WTC11 (cell line): ENCODE data around the gene FURIN. TPM values are rescaled to one million over a fixed set of nuclear protein-coding genes. Genes with fewer than 3 reads are reported as not detected.

Experiments used
- ATAC-seq: fragments of 200-7000 bp; cut with Tn5 transposase; 2 replicates; pipeline ENCODE4 v1.10.0; 2021; ENCODE audit warnings: mild to moderate bottlenecking, moderate library complexity
- CTCF ChIA-PET: fragments of 300-600 bp; sonication (Branson Sonifier 250); formaldehyde crosslinking; loops from one replicate; lab custom pipeline; 2021; ENCODE audit warnings: antibody characterized with exemption; lab: Charles Lee
- POLR2A ChIA-PET: fragments of 350-600 bp; sonication (Branson Sonifier 250); formaldehyde crosslinking; loops from one replicate; lab custom pipeline; 2021; ENCODE audit warnings: antibody characterized with exemption; lab: Charles Lee
- DNase-seq: peaks from one replicate; pipeline ENCODE4 v3.0.0; 2021; ENCODE audit warnings: low spot score
- H3K27ac Mint-ChIP-seq: 2 replicates; pipeline ENCODE4 v1.8.0; 2021; ENCODE audit warnings: mixed read lengths
- H3K27me3 Mint-ChIP-seq: 2 replicates; pipeline ENCODE4 v1.8.0; 2021; ENCODE audit warnings: low read depth, mild to moderate bottlenecking, moderate library complexity, mixed read lengths
- H3K36me3 Mint-ChIP-seq: 2 replicates; pipeline ENCODE4 v1.8.0; 2021; ENCODE audit warnings: mixed read lengths
- H3K4me1 Mint-ChIP-seq: 2 replicates; pipeline ENCODE4 v1.8.0; 2022; ENCODE audit warnings: mixed read lengths
- H3K4me3 Mint-ChIP-seq: 2 replicates; pipeline ENCODE4 v1.8.0; 2021; ENCODE audit warnings: mild to moderate bottlenecking, moderate library complexity, mixed read lengths
- H3K9me3 Mint-ChIP-seq: 2 replicates; pipeline ENCODE4 v1.8.0; 2021; ENCODE audit warnings: mixed read lengths
- ARID4B ChIP-seq: sonication (generic); formaldehyde crosslinking; IDR thresholded peaks from 2 replicates; pipeline ENCODE4 v1.8.0; 2023; ENCODE audit warnings: missing genetic modification reagents, mild to moderate bottlenecking, borderline replicate concordance
- ATF1 ChIP-seq: sonication (generic); formaldehyde crosslinking; IDR thresholded peaks from 2 replicates; pipeline ENCODE4 v1.8.1; 2023; ENCODE audit warnings: mild to moderate bottlenecking, moderate library complexity, missing genetic modification reagents
- ATF2 ChIP-seq: sonication (generic); formaldehyde crosslinking; IDR thresholded peaks from 2 replicates; pipeline ENCODE4 v1.8.1; 2022; ENCODE audit warnings: low read depth, missing genetic modification reagents, borderline replicate concordance
- ERG ChIP-seq: fragments of 250-450 bp; sonication (Bioruptor Pico); IDR thresholded peaks from 2 replicates; pipeline ENCODE4 v1.8.0; 2021; ENCODE audit warnings: mild to moderate bottlenecking
- GABPB1 ChIP-seq: sonication (generic); formaldehyde crosslinking; IDR thresholded peaks from 2 replicates; pipeline ENCODE4 v1.8.1; 2023; ENCODE audit warnings: mild to moderate bottlenecking, missing genetic modification reagents
- MXD4 ChIP-seq: fragments of 250-450 bp; sonication (Bioruptor Pico); IDR thresholded peaks from 2 replicates; pipeline ENCODE4 v1.8.0; 2021; ENCODE audit warnings: mild to moderate bottlenecking, moderate library complexity, borderline replicate concordance
- RELA ChIP-seq: sonication (generic); formaldehyde crosslinking; IDR thresholded peaks from 2 replicates; pipeline ENCODE4 v1.8.1; 2022; ENCODE audit warnings: missing genetic modification reagents, mild to moderate bottlenecking, borderline replicate concordance
- SMAD3 ChIP-seq: sonication (generic); formaldehyde crosslinking; IDR thresholded peaks from 2 replicates; pipeline ENCODE4 v1.8.0; 2022; ENCODE audit warnings: missing genetic modification reagents, mild to moderate bottlenecking, borderline replicate concordance
- STAT6 ChIP-seq: sonication (generic); formaldehyde crosslinking; conservative IDR thresholded peaks from 2 replicates; pipeline ENCODE4 v1.8.1; 2023; ENCODE audit warnings: mild to moderate bottlenecking, low read depth, missing genetic modification reagents, moderate library complexity
- ZBTB43 ChIP-seq: sonication (generic); formaldehyde crosslinking; IDR thresholded peaks from 2 replicates; pipeline ENCODE4 v1.8.1; 2023; ENCODE audit warnings: mild to moderate bottlenecking, missing genetic modification reagents
- ZNF138 ChIP-seq: sonication (generic); formaldehyde crosslinking; conservative IDR thresholded peaks from 2 replicates; pipeline ENCODE4 v1.8.1; 2022; ENCODE audit warnings: mild to moderate bottlenecking, moderate library complexity, missing genetic modification reagents
- ZNF423 ChIP-seq: fragments of 250-450 bp; sonication (Bioruptor Pico); IDR thresholded peaks from 2 replicates; pipeline ENCODE4 v2.1.2; 2022; ENCODE audit warnings: mild to moderate bottlenecking, moderate library complexity
- ZSCAN18 ChIP-seq: fragments of 250-450 bp; sonication (Bioruptor Pico); IDR thresholded peaks from 2 replicates; pipeline ENCODE4 v2.1.2; 2022; ENCODE audit warnings: mild to moderate bottlenecking, moderate library complexity
- total RNA-seq: library from RNA; stranded (reverse); gene quantifications from 3 replicates; pipeline ENCODE4 v1.2.3, GENCODE V29; 2021

FURIN gene
- total RNA-seq, 1 experiment from 2014 or later = 46.3 TPM

GRCh38 chr15:90929246-90930019 is 61.0 kb downstream of the FURIN start (continued):
- TF ChIP-seq MXD4 = no peak
- no peak for TF ChIP-seq ZNF423 (CRISPR knock-in tag)
- no peak for TF ChIP-seq ZNF138 (CRISPR knock-in tag)
- TF ChIP-seq ATF1 (CRISPR knock-in tag) = no peak
- TF ChIP-seq ARID4B (CRISPR knock-in tag) = no peak
- no peak for TF ChIP-seq ZBTB43 (CRISPR knock-in tag)

- Mint-ChIP-seq H3K27ac (no peak overlapping the region; the same call in 1 of the 2 replicates), H3K4me1 (peaks cover 16% of the 10 kb centered on the region), H3K36me3 (no peaks in the 10 kb centered on the region; the same call in 1 of the 2 replicates), H3K4me3 (peak overlapping the region; percentile 95), H3K9me3 (no peaks in the 10 kb centered on the region), H3K27me3 (peaks cover 12% of the 10 kb centered on the region)
- no peak for TF ChIP-seq STAT6
- no peak for TF ChIP-seq ZSCAN18 (CRISPR knock-in tag)
- TF ChIP-seq ARID4B (CRISPR knock-in tag) = no peak
- TF ChIP-seq SMAD3 (CRISPR knock-in tag) = no peak
- no peak for TF ChIP-seq ERG (CRISPR knock-in tag)
- TF ChIP-seq ATF2 (CRISPR knock-in tag) = no peak
- TF ChIP-seq GABPB1 (CRISPR knock-in tag) = peak; percentile 88
- TF ChIP-seq RELA (CRISPR knock-in tag) = no peak
- DNase-seq = no peak
- ChIA-PET POLR2A (interaction anchor here (0.5 to 2.3 kb wide), 4 partner anchors 26 to 62 kb away, joined by 3 to 17 read pairs (median 5); partner anchors contain the start of gene MAN2A2), CTCF (interaction anchor here (0.6 to 7.7 kb wide), 59 partner anchors 8 to 1813 kb away, joined by 3 to 264 read pairs (median 7); partner anchors contain the start of genes BLM, FES, MAN2A2 and PRC1)
- ATAC-seq = no peak
These were observed 62.6 kb downstream of the FURIN start for GRCh38 chr15:90930861-90931574.
